ENCODE data around the gene CNTLN. TPM values are rescaled to one million over a fixed set of nuclear protein-coding genes. Genes with fewer than 3 reads are reported as not detected.
"Not testable (repeated sequence)": the region's sequence is repeated elsewhere in the genome, so short reads cannot be mapped to it uniquely, and the experiment has no call there.

Gene CNTLN
- total RNA-seq, 1 experiment from 2014 or later, result 17.3 TPM

GRCh38 chr9:17503196-17503595, 368.4 kb downstream of the CNTLN start:
- no peak for DNase-seq
- no peaks in the 10 kb centered on the region for H3K36me3 ChIP-seq

GRCh38 chr9:17509151-17509550, 374.3 kb downstream of the CNTLN start:
- H3K36me3 ChIP-seq, result no peaks in the 10 kb centered on the region
- H3K4me3 ChIP-seq, result no peak overlapping the region
- no peak overlapping the region for H3K27ac ChIP-seq
- DNase-seq, result no peak
- H3K27me3 ChIP-seq, result no peaks in the 10 kb centered on the region
- no peaks in the 10 kb centered on the region for H3K9me3 ChIP-seq (replicated peaks)
- H3K4me1 ChIP-seq, result no peaks in the 10 kb centered on the region

More at GRCh38 chr9:17503196-17503595, 368.4 kb downstream of the CNTLN start:
- Histone ChIP-seq H3K27me3 (no peaks in the 10 kb centered on the region), H3K4me3 (no peak overlapping the region), H3K4me1 (no peaks in the 10 kb centered on the region), H3K9me3 (replicated peaks) (no peaks in the 10 kb centered on the region), H3K27ac (no peak overlapping the region)

DNA sequence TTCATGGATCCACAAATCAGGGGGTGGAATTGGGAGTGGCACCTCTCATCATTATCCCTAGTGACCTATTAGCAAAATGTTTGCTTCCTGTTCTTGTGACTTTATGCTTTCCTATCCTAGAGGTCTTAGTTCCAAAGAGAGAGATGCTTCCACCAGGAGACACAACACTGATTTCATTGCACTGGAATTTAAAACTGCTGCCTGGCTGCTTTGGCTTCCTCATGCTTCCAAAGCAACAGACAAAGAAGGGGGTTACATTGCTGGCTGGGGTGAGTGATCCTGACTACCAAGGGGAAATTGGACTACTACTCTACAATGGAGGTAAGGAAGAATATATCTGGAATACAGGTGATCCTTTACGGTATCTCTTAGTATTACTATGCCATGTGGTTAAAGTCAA, 374.9 kb downstream of the CNTLN start:
- no peaks in the 10 kb centered on the region for H3K36me3 ChIP-seq
- H3K4me1 ChIP-seq, result no peaks in the 10 kb centered on the region
- no peaks in the 10 kb centered on the region for H3K9me3 ChIP-seq (replicated peaks)
- no peaks in the 10 kb centered on the region for H3K27me3 ChIP-seq
- no peak overlapping the region for H3K27ac ChIP-seq
- H3K4me3 ChIP-seq, result no peak overlapping the region
- DNase-seq, result no peak

DNA sequence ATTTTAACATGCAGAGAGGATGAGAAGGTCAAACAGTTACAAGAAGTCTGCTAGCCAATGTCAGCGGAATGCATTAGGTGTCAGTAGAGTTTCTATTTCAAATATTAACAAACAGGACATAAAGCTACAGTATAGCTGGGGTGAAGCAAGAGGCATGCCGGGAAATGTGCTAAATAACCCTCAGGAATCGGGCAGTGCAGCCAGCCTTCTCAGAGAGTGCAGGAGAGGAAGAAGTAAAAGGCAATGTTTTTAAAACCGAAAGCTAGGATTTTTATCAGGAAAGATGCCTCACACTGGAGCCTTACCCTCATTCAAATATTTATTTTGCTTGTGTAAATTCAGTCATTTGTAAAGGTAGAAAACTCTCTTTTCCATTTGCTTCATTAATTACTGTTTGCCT, 384.9 kb downstream of the CNTLN start:
- Histone ChIP-seq H3K27ac (no peak overlapping the region), H3K9me3 (replicated peaks) (no peaks in the 10 kb centered on the region), H3K4me3 (no peak overlapping the region), H3K4me1 (no peaks in the 10 kb centered on the region), H3K27me3 (no peaks in the 10 kb centered on the region), H3K36me3 (no peaks in the 10 kb centered on the region)
- no peak for DNase-seq

DNA sequence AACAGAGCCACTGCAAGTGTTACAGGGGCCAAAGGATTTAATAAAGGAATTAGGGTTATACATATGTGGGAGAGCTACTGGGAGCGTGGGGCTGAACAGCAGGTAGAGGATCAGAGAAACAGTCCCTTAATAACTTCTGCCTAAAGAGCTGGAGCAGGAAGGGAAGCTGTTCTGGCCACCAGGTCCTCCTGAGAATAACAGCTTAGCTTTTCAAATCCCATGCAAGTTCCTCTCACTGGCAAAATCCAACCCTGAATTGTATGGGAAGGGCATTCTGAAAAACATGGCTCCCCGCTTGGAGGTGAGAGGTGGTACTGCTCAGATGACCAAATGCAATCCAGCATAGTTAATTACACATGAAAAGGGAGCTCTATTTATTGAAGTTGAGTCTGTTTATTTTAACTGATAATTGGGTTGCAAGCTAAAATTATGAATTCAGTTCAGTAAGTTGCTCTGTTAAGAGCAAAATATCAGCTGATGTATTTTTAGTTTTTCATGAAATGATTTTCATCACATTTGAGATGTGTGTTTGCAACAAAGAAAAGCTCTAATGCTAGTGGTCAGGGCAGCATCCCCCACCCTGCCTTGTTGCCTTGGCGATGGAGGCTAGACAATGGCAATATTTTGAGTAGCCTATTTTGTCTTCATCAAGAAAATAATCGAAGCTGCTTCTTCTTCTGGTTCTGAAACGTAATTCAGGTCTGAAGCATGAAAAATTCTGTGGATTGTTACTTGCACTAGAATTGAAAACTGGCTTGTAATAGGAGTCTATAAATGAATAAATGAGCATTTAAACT, 385.6 kb downstream of the CNTLN start:
- Histone ChIP-seq H3K9me3 (replicated peaks) (no peaks in the 10 kb centered on the region), H3K27me3 (no peaks in the 10 kb centered on the region), H3K4me1 (no peaks in the 10 kb centered on the region), H3K4me3 (no peak overlapping the region), H3K36me3 (no peaks in the 10 kb centered on the region), H3K27ac (no peak overlapping the region)
- DNase-seq, result no peak

GRCh38 chr9:17521100-17521855, 386.4 kb downstream of the CNTLN start:
- no peak for DNase-seq
- no peaks in the 10 kb centered on the region for H3K27me3 ChIP-seq
- no peaks in the 10 kb centered on the region for H3K9me3 ChIP-seq (replicated peaks)
- no peaks in the 10 kb centered on the region for H3K4me1 ChIP-seq
- H3K36me3 ChIP-seq, result no peaks in the 10 kb centered on the region
- H3K4me3 ChIP-seq, result no peak overlapping the region
- no peak overlapping the region for H3K27ac ChIP-seq

DNA sequence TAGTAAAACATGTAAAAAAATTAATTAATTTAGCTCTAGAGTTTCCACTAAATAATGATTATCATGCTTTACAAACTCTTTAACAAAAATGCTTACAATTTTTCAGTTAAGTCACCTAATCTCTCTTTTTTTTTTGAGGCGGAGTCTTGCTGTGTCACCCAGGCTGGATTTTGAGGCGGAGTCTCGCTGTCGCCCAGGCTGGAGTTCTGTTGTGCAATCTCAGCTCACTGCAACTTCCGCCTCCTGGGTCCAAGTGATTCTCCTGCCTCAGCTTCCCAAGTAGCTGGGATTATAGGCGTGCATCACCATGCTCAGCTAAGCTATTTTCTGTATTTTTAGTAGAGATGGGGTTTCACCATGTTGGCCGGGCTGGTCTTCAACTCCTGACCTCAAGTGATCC, 391.9 kb downstream of the CNTLN start:
- H3K4me3 ChIP-seq; H3K36me3 ChIP-seq; H3K27me3 ChIP-seq; H3K9me3 ChIP-seq (replicated peaks); H3K4me1 ChIP-seq; H3K27ac ChIP-seq; DNase-seq: not testable (repeated sequence)

- H3K9me3 ChIP-seq (replicated peaks), result no peaks in the 10 kb centered on the region
- H3K4me3 ChIP-seq, result no peak overlapping the region
- DNase-seq, result peak in 1 of 2 experiments; percentile 37
- no peak overlapping the region for H3K27ac ChIP-seq
- no peaks in the 10 kb centered on the region for H3K36me3 ChIP-seq
- H3K27me3 ChIP-seq, result no peaks in the 10 kb centered on the region
- no peaks in the 10 kb centered on the region for H3K4me1 ChIP-seq
Measured at GRCh38 chr9:17528859-17529258, 394.0 kb downstream of the CNTLN start.

DNA sequence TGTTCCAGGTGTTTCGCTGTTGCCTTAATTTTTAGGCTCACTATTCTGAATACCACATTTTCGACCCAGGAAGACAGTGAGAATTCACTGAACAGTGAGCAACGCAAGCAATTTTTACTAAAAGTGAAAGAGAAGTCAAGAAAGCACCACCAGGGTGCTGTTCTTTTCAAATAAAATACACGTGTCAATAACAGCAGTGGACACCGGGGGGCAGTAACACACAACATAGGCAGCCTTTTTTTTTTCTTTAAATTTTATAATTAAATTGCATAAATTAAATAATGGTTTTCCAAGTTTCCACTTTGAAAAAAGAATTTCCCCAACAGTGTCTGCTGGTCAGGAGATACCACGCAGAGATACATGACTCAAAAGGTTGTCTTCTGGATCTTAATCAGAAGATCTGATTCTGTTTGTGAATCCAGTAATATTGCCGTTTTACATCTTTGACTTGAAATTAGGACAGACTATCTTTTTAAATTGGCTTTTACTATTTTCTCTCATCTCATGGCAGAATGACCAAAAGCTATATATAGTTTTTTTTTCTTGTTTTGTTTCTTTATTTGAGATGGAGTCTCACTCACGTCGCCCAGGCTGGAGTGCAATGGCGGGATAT, 396.9 kb downstream of the CNTLN start:
- Histone ChIP-seq H3K27ac (no peak overlapping the region), H3K4me1 (no peaks in the 10 kb centered on the region), H3K9me3 (replicated peaks) (no peaks in the 10 kb centered on the region), H3K36me3 (no peaks in the 10 kb centered on the region), H3K4me3 (peak overlapping the region; percentile 24; the same call in 1 of the 2 replicates), H3K27me3 (no peaks in the 10 kb centered on the region)
- DNase-seq, result peak; percentile 25 to 54

DNA sequence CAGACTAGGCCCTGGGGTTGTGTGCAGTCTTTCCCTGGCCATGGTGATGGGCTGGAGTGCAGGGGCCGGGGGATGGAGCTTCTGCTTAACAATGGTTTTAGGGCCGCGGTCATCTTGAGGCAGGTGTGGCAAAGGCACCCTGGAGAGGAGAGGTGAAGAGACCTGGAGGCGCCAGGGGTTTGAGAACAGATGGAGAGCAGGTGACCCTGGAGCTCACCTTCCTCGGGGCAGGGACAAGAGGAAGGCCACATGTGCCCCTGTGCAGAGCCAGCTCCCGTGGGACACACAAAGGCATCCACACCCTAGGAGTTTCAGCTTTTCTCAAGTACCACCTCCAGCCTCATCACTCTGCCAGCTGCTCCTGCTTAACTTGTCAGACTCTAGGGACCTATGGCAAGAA, 397.6 kb downstream of the CNTLN start:
- no peaks in the 10 kb centered on the region for H3K27me3 ChIP-seq
- H3K27ac ChIP-seq, result no peak overlapping the region
- no peaks in the 10 kb centered on the region for H3K4me1 ChIP-seq
- no peak overlapping the region for H3K4me3 ChIP-seq
- no peaks in the 10 kb centered on the region for H3K9me3 ChIP-seq (replicated peaks)
- no peak for DNase-seq
- H3K36me3 ChIP-seq, result no peaks in the 10 kb centered on the region

- H3K4me3 ChIP-seq, result no peak overlapping the region
- DNase-seq, result no peak
- H3K9me3 ChIP-seq (replicated peaks), result no peaks in the 10 kb centered on the region
- no peaks in the 10 kb centered on the region for H3K27me3 ChIP-seq
- no peak overlapping the region for H3K27ac ChIP-seq
- H3K4me1 ChIP-seq, result no peaks in the 10 kb centered on the region
- H3K36me3 ChIP-seq, result no peaks in the 10 kb centered on the region
Measured at GRCh38 chr9:17535176-17535575, 400.3 kb downstream of the CNTLN start.

GRCh38 chr9:17536027-17536426, 401.2 kb downstream of the CNTLN start:
- Histone ChIP-seq H3K27ac (no peak overlapping the region), H3K27me3 (no peaks in the 10 kb centered on the region), H3K4me1 (no peaks in the 10 kb centered on the region), H3K4me3 (no peak overlapping the region), H3K36me3 (no peaks in the 10 kb centered on the region), H3K9me3 (replicated peaks) (no peaks in the 10 kb centered on the region)
- DNase-seq, result no peak

DNA sequence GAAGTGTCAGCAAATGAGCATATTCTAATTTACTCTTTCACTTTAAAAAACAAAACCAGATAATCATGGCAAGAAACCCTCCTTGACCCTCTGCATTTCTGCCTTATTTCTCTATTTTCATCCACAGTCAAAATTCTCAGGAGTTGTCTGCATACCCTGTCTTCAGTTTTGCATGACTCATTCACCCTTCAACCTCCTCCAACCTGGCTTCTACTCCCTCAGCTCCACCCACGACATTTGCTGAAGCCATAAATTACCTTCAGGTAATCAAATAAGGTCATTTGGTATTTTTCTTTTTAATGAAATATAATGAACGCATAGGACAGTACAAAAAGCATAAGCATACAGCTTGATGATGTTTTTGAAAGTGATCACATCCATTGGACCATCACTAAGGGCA, 416.2 kb downstream of the CNTLN start:
- Histone ChIP-seq H3K4me3 (no peak overlapping the region), H3K27ac (no peak overlapping the region), H3K27me3 (no peaks in the 10 kb centered on the region), H3K4me1 (no peaks in the 10 kb centered on the region), H3K36me3 (no peaks in the 10 kb centered on the region), H3K9me3 (replicated peaks) (no peaks in the 10 kb centered on the region)
- DNase-seq, result no peak
